HEK293 (cell line): Measurements from ENCODE around the gene WHRN.

Experiments
- CTCF ChIA-PET: fragments of 350-600 bp; formaldehyde crosslinking; extraction: SDS; loops from one replicate; lab custom pipeline; 2021; ENCODE audit warnings: antibody characterized with exemption; lab: Yijun Ruan, JAX
- POLR2A ChIA-PET: fragments of 300-600 bp; formaldehyde crosslinking; extraction: SDS; loops from one replicate; lab custom pipeline; 2020; ENCODE audit warnings: antibody characterized with exemption, inconsistent platforms; lab: Yijun Ruan, JAX
- H3K27ac ChIP-seq: fragments of 200-500 bp; sonication (Bioruptor generic); 2 replicates; pipeline ENCODE4 v1.5.1; 2014; ENCODE audit warnings: low read depth, low read length, control low read depth, inconsistent platforms; ENCODE audit errors: extremely low read depth
- H3K36me3 ChIP-seq, 2 experiments: fragments of 200-500 bp in 1 of 2; sonication (Bioruptor generic) in 1 of 2; 1 replicate in 1 of 2; 2 replicates in 1 of 2; pipeline ENCODE4 v1.5.1; 2014 to 2017; ENCODE audit warnings: inconsistent platforms in 2 of 2, low read length in 2 of 2; ENCODE audit not compliant: control insufficient read depth in 2 of 2, insufficient read depth in 1 of 2
- H3K4me1 ChIP-seq: fragments of 200-500 bp; sonication (Bioruptor generic); 2 replicates; pipeline ENCODE4 v1.5.1; 2014; ENCODE audit warnings: mild to moderate bottlenecking, low read length, inconsistent platforms; ENCODE audit not compliant: control insufficient read depth, insufficient read depth
- H3K4me3 ChIP-seq: 2 replicates; pipeline ENCODE4 v1.5.1; 2011; ENCODE audit warnings: low read depth, mild to moderate bottlenecking, control low read depth, low read length, moderate library complexity
- H3K9me3 ChIP-seq: fragments of 200-500 bp; sonication (Bioruptor generic); 2 replicates; pipeline ENCODE4 v1.5.1; 2014; ENCODE audit warnings: low read depth, low read length, inconsistent platforms; ENCODE audit not compliant: control insufficient read depth, insufficient read depth
- BCL11B ChIP-seq: fragments of 450-650 bp; formaldehyde crosslinking; IDR thresholded peaks from 2 replicates; pipeline ENCODE4 v1.5.1; 2016; ENCODE audit warnings: low read depth, missing biosample characterization, missing genetic modification characterization
- GLIS1 ChIP-seq: fragments of 450-650 bp; formaldehyde crosslinking; IDR thresholded peaks from 2 replicates; pipeline ENCODE4 v1.5.1; 2016; ENCODE audit warnings: missing biosample characterization, missing genetic modification characterization
- KLF7 ChIP-seq: fragments of 450-650 bp; formaldehyde crosslinking; IDR thresholded peaks from 2 replicates; pipeline ENCODE4 v1.5.1; 2016; ENCODE audit warnings: missing biosample characterization, missing genetic modification characterization, borderline replicate concordance
- SCRT1 ChIP-seq: fragments of 450-650 bp; formaldehyde crosslinking; IDR thresholded peaks from 2 replicates; pipeline ENCODE4 v1.5.1; 2016; ENCODE audit warnings: missing biosample characterization, missing genetic modification characterization, borderline replicate concordance
- SCRT2 ChIP-seq: fragments of 450-650 bp; formaldehyde crosslinking; IDR thresholded peaks from 2 replicates; pipeline ENCODE4 v1.5.1; 2016; ENCODE audit warnings: missing biosample characterization, missing genetic modification characterization
- TRIM28 ChIP-seq: IDR thresholded peaks from 2 replicates; pipeline ENCODE4 v1.6.1; 2011; ENCODE audit warnings: low read length, control low read depth, borderline replicate concordance
- ZBTB8A ChIP-seq: fragments of 450-650 bp; formaldehyde crosslinking; IDR thresholded peaks from 2 replicates; pipeline ENCODE4 v1.5.1; 2016; ENCODE audit warnings: missing biosample characterization, missing genetic modification characterization
- ZIC2 ChIP-seq: fragments of 450-650 bp; formaldehyde crosslinking; IDR thresholded peaks from 2 replicates; pipeline ENCODE4 v1.5.1; 2016; ENCODE audit warnings: missing biosample characterization, missing genetic modification characterization
- ZNF433 ChIP-seq: fragments of 450-650 bp; formaldehyde crosslinking; IDR thresholded peaks from 2 replicates; pipeline ENCODE4 v1.5.1; 2016; ENCODE audit warnings: missing biosample characterization, missing genetic modification characterization, low read depth
- ZNF510 ChIP-seq: fragments of 450-650 bp; formaldehyde crosslinking; IDR thresholded peaks from 2 replicates; pipeline ENCODE4 v1.5.1; 2018; ENCODE audit warnings: mild to moderate bottlenecking, missing genetic modification characterization, missing biosample characterization; ENCODE audit not compliant: insufficient replicate concordance
- ZNF549 ChIP-seq: fragments of 450-650 bp; IDR thresholded peaks from 2 replicates; pipeline ENCODE4 v1.5.1; 2018; ENCODE audit warnings: missing biosample characterization, missing genetic modification characterization, mild to moderate bottlenecking, inconsistent platforms, moderate library complexity
- ZNF555 ChIP-seq: fragments of 450-650 bp; formaldehyde crosslinking; conservative IDR thresholded peaks from 2 replicates; pipeline ENCODE4 v1.5.1; 2017; ENCODE audit warnings: missing biosample characterization, mild to moderate bottlenecking, missing genetic modification characterization, inconsistent platforms
- ZNF561 ChIP-seq: fragments of 450-650 bp; IDR thresholded peaks from 2 replicates; pipeline ENCODE4 v1.5.1; 2018; ENCODE audit warnings: missing biosample characterization, missing genetic modification characterization, borderline replicate concordance
- ZNF654 ChIP-seq: fragments of 450-650 bp; formaldehyde crosslinking; IDR thresholded peaks from 2 replicates; pipeline ENCODE4 v1.5.1; 2016; ENCODE audit warnings: low read depth, missing biosample characterization, missing genetic modification characterization
- ZNF701 ChIP-seq: fragments of 450-650 bp; formaldehyde crosslinking; IDR thresholded peaks from 2 replicates; pipeline ENCODE4 v1.5.1; 2016; ENCODE audit warnings: missing biosample characterization, missing genetic modification characterization
- TF ChIP-seq, protein P1 (sequence below): fragments of 450-650 bp; formaldehyde crosslinking; IDR thresholded peaks from 2 replicates; pipeline ENCODE4 v1.5.1; 2017; ENCODE audit warnings: missing biosample characterization, missing genetic modification characterization
- TF ChIP-seq, protein P2 (sequence below): fragments of 450-650 bp; formaldehyde crosslinking; IDR thresholded peaks from 2 replicates; pipeline ENCODE4 v1.5.1; 2016; ENCODE audit warnings: missing biosample characterization, missing genetic modification characterization

WHRN gene

DNA sequence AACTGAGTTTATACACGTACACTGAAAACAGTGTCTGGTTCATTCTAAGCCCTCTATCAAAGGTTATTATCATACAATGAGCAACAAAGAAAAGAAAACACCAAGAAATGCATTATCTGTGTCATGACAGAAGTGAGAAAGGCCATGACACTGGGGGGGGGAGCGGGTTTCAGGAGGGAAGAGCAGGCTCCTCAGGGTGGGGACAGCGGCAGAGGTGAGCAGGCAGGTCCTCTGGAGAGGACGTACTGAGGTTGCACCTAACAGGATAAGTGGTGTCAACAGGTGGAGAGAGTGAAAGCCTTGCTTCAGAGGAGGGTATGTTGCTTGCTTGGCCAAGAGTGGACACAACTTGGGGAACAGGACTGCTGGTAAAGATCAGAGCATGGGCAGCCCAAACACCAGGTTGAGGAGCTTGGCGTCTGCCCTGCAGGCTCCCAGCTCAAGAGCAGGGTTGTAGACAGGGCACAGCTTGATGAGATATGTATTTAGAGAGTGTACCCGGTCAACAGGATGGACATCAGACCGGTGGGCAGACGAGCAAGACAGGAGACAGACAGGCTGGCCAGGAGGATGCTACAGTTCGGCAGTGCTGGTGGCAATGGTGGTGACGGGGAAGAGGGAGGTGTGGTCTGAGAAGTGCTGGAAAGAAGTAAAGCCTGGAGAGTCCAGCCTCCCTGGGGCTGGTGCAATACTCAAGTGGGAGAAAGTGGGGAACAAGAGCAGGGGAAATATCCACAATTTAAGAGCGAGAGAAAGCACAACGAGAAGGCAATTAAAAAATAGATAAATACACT lies 10.3 kb downstream of the WHRN start:
- no peak for TF ChIP-seq KLF7 (tag by site-specific recombination)
- TF ChIP-seq BCL11B (tag by site-specific recombination): no peak
- TF ChIP-seq, protein P1, sequence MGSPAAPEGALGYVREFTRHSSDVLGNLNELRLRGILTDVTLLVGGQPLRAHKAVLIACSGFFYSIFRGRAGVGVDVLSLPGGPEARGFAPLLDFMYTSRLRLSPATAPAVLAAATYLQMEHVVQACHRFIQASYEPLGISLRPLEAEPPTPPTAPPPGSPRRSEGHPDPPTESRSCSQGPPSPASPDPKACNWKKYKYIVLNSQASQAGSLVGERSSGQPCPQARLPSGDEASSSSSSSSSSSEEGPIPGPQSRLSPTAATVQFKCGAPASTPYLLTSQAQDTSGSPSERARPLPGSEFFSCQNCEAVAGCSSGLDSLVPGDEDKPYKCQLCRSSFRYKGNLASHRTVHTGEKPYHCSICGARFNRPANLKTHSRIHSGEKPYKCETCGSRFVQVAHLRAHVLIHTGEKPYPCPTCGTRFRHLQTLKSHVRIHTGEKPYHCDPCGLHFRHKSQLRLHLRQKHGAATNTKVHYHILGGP (tag by site-specific recombination): no peak
- no peak for TF ChIP-seq ZBTB8A (tag by site-specific recombination)
- TF ChIP-seq ZNF701: no peak
- TF ChIP-seq, protein P2, sequence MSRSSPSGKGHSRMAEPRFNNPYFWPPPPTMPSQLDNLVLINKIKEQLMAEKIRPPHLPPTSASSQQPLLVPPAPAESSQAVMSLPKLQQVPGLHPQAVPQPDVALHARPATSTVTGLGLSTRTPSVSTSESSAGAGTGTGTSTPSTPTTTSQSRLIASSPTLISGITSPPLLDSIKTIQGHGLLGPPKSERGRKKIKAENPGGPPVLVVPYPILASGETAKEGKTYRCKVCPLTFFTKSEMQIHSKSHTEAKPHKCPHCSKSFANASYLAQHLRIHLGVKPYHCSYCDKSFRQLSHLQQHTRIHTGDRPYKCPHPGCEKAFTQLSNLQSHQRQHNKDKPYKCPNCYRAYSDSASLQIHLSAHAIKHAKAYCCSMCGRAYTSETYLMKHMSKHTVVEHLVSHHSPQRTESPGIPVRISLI (tag by site-specific recombination): no peak
- TF ChIP-seq ZNF555 (tag by site-specific recombination): no peak
- no peak for TF ChIP-seq ZNF510 (tag by site-specific recombination)
- TF ChIP-seq ZNF561: no peak
- peak; percentile 47; the same call in 1 of the 2 replicates for TF ChIP-seq SCRT1 (tag by site-specific recombination)
- TF ChIP-seq SCRT2 (tag by site-specific recombination): peak; percentile 70
- TF ChIP-seq, all 188 proteins: peak for 2
- H3K4me1 ChIP-seq: no peaks in the 10 kb centered on the region
- H3K4me3 ChIP-seq: no peak overlapping the region
- ChIA-PET CTCF (interaction anchor here (0.6 to 1.3 kb wide), 3 partner anchors 9 to 790 kb away, joined by 3 to 4 read pairs (median 3); no protein-coding TSS in a partner anchor), POLR2A (no interaction called here)
- H3K9me3 ChIP-seq: no peaks in the 10 kb centered on the region
- H3K27ac ChIP-seq: no peak overlapping the region
- no peaks in the 10 kb centered on the region for H3K36me3 ChIP-seq

DNA sequence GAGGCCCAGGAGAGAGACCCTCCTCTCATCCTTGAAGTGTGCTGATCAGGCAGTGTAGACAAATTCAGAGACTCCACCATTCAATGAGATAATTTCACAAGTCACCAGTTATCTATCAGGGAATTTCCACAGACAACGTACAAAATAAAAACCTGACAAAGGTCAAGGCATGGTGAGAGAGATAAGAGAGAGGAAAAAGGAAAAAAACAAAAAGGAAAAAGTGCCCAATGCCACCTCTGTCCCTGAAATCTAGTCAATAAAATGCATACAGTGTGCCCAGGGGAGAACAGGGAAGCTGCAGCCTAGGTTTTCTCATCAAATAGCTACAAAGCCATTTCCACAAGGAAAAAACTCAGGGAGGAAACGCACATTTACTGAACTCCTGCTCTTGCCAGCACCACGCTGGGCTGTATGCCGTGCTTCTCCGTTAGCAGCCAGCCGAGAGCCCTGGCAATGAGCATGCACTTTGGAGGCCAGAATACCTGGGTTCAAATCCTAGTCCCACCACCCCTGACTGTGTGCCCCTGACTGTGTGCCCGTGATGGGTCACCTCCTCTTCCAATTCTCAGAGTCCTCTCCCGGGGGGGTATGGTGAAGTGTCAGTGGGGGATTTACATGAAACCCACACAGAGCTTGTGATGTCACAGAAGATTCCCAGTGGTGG lies 11.6 kb downstream of the WHRN start:
- CTCF ChIA-PET: interaction anchor here (2.6 kb wide), 1 partner anchor 160 kb away, joined by 14 read pairs; no protein-coding TSS in a partner anchor
- Histone ChIP-seq H3K4me3 (no peak overlapping the region), H3K36me3 (no peaks in the 10 kb centered on the region), H3K9me3 (no peaks in the 10 kb centered on the region), H3K27ac (no peak overlapping the region), H3K4me1 (no peaks in the 10 kb centered on the region)
- POLR2A ChIA-PET: interaction anchor here (0.6 kb wide), 1 partner anchor 101 kb away, joined by 3 read pairs; no protein-coding TSS in a partner anchor
- peak; percentile 75 for TF ChIP-seq GLIS1 (tag by site-specific recombination)
- peak; percentile 52 for TF ChIP-seq ZIC2 (tag by site-specific recombination)
- TF ChIP-seq TRIM28: no peak

DNA sequence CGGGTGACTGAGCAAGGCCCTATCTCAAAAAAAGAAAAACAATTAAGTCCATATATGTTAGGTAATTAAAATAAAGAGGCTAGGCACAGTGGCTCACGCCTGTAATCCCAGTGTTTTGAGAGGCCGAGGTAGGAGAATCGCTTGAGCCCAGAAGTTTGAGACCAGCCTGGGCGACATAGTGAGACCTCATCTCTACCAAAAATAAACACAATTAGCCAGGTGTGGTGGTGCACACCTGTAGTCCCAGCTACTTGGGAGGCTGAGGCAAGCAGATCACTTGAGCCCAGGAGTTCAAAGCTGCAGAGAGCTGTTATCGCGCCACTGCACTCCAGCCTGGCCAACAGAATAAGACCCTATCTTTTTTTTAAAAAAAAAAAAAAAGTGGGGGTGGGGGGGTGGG lies 12.3 kb downstream of the WHRN start:
- Histone ChIP-seq H3K4me3 (no peak overlapping the region), H3K27ac (no peak overlapping the region), H3K4me1 (no peaks in the 10 kb centered on the region), H3K36me3 (no peaks in the 10 kb centered on the region), H3K9me3 (no peaks in the 10 kb centered on the region)
- POLR2A ChIA-PET: no interaction called here
- CTCF ChIA-PET: interaction anchor here (0.7 to 2.6 kb wide), 4 partner anchors 11 to 160 kb away, joined by 3 to 14 read pairs (median 6); no protein-coding TSS in a partner anchor
- TF ChIP-seq ZNF654 (no peak), ZNF433 (tag by site-specific recombination) (no peak), ZNF549 (no peak)
